ENCODE measurements around the gene SLC9A7. TPM values are rescaled to one million over a fixed set of nuclear protein-coding genes. Genes with fewer than 3 reads are reported as not detected.
A peak's percentile ranks its signal among the peaks of the same experiment; 100 is the strongest.

The SLC9A7 gene
- total and polyA plus RNA-seq, 2 experiments from 2014 or later: 14.1 to 52.9 TPM

- H3K9me2 ChIP-seq (ENCODE audit: insufficient read depth): no peaks in the 10 kb centered on the region
- H3K27me3 ChIP-seq (replicated peaks; ENCODE audit: insufficient read depth): no peaks in the 10 kb centered on the region
- no peak for TF ChIP-seq EZH2 (IDR thresholded peaks at IDR 0.05; ENCODE audit: insufficient read depth, poor library complexity, severe bottlenecking)
- TF ChIP-seq EZH2phosphoT487 (IDR thresholded peaks at IDR 0.05; ENCODE audit: insufficient read depth, low read depth): no peak
- peak; percentile 82 for DNase-seq
- H3K4me3 ChIP-seq: no peak overlapping the region
- peaks cover 35% of the 10 kb centered on the region for H3K4me1 ChIP-seq (ENCODE audit: insufficient read depth)
- H2AFZ ChIP-seq: no peak overlapping the region
- in situ Hi-C loops (cut with MboI): no loop called here
- H3K9ac ChIP-seq: no peak overlapping the region
- 0 out of 2 replicates have a peak overlapping the region, but pooled peaks have one; percentile 12 for H3K27ac ChIP-seq
- H4K20me1 ChIP-seq (ENCODE audit: insufficient read depth): no peaks in the 10 kb centered on the region
- H3K79me2 ChIP-seq (ENCODE audit: insufficient read depth): peaks cover 42% of the 10 kb centered on the region
- WGBS, 2 experiments (ENCODE audit: low coverage in 1 of 2, low lambda C conversion rate in 2 of 2, missing lambda C conversion rate in 2 of 2): 66 to 72% methylated on average over 6 to 7 of the region's 7 CpGs
- H3K4me2 ChIP-seq (ENCODE audit: unreplicated experiment): peak overlapping the region; percentile 31
- no peaks in the 10 kb centered on the region for H3K9me3 ChIP-seq (ENCODE audit: low read depth)
- H3K36me3 ChIP-seq (ENCODE audit: low read depth): no peaks in the 10 kb centered on the region
- H3F3A ChIP-seq (ENCODE audit: insufficient read depth): peaks cover 26% of the 10 kb centered on the region; the same call in 1 of the 2 replicates
Observed at GRCh38 chrX:46589977-46590723, 168.8 kb downstream of the SLC9A7 start.

GRCh38 chrX:46588263-46588662, 170.7 kb downstream of the SLC9A7 start:
- H3K9ac ChIP-seq: no peak overlapping the region
- peak overlapping the region; percentile 38; the same call in 1 of the 2 replicates for H2AFZ ChIP-seq
- TF ChIP-seq EZH2phosphoT487 (IDR thresholded peaks at IDR 0.05; ENCODE audit: insufficient read depth, low read depth) (no peak), EZH2 (IDR thresholded peaks at IDR 0.05; ENCODE audit: insufficient read depth, poor library complexity, severe bottlenecking) (no peak)
- peak; percentile 66 for DNase-seq
- no peaks in the 10 kb centered on the region for H3K9me3 ChIP-seq (ENCODE audit: low read depth)
- H3K9me2 ChIP-seq (ENCODE audit: insufficient read depth): no peaks in the 10 kb centered on the region
- H3K27ac ChIP-seq: peak overlapping the region; percentile 59
- H3K27me3 ChIP-seq (replicated peaks; ENCODE audit: insufficient read depth): no peaks in the 10 kb centered on the region
- peaks cover 38% of the 10 kb centered on the region for H3K79me2 ChIP-seq (ENCODE audit: insufficient read depth)
- peaks cover 43% of the 10 kb centered on the region for H3K4me1 ChIP-seq (ENCODE audit: insufficient read depth)
- H3K4me2 ChIP-seq (ENCODE audit: unreplicated experiment): peak overlapping the region; percentile 65
- WGBS, 2 experiments (ENCODE audit: low coverage in 1 of 2, low lambda C conversion rate in 2 of 2, missing lambda C conversion rate in 2 of 2): 7 to 34% methylated on average over 4 of the region's 4 CpGs
- H3F3A ChIP-seq (ENCODE audit: insufficient read depth): peaks cover 34% of the 10 kb centered on the region
- no peaks in the 10 kb centered on the region for H3K36me3 ChIP-seq (ENCODE audit: low read depth)
- no peaks in the 10 kb centered on the region for H4K20me1 ChIP-seq (ENCODE audit: insufficient read depth)
- H3K4me3 ChIP-seq: peak overlapping the region; percentile 37; the same call in 1 of the 2 replicates
- in situ Hi-C loops (cut with MboI): no loop called here

GRCh38 chrX:46587753-46588171, 171.2 kb downstream of the SLC9A7 start:
- Histone ChIP-seq H3K4me2 (ENCODE audit: unreplicated experiment) (peak overlapping the region; percentile 65), H3K9me2 (ENCODE audit: insufficient read depth) (no peaks in the 10 kb centered on the region), H3K9me3 (ENCODE audit: low read depth) (no peaks in the 10 kb centered on the region), H4K20me1 (ENCODE audit: insufficient read depth) (no peaks in the 10 kb centered on the region), H3K79me2 (ENCODE audit: insufficient read depth) (peaks cover 34% of the 10 kb centered on the region), H3K27ac (peak overlapping the region; percentile 59), H3F3A (ENCODE audit: insufficient read depth) (peaks cover 37% of the 10 kb centered on the region), H2AFZ (peak overlapping the region; percentile 38; the same call in 1 of the 2 replicates), H3K9ac (peak overlapping the region; percentile 21; the same call in 1 of the 2 replicates), H3K27me3 (replicated peaks; ENCODE audit: insufficient read depth) (no peaks in the 10 kb centered on the region), H3K4me1 (ENCODE audit: insufficient read depth) (peaks cover 45% of the 10 kb centered on the region), H3K36me3 (ENCODE audit: low read depth) (no peaks in the 10 kb centered on the region), H3K4me3 (peak overlapping the region; percentile 37; the same call in 1 of the 2 replicates)
- DNase-seq: peak; percentile 4
- 56 to 61% methylated on average over 5 of the region's 5 CpGs for WGBS, 2 experiments (ENCODE audit: low coverage in 1 of 2, low lambda C conversion rate in 2 of 2, missing lambda C conversion rate in 2 of 2)
- in situ Hi-C loops (cut with MboI): no loop called here
- TF ChIP-seq EZH2phosphoT487 (IDR thresholded peaks at IDR 0.05; ENCODE audit: insufficient read depth, low read depth) (no peak), EZH2 (IDR thresholded peaks at IDR 0.05; ENCODE audit: insufficient read depth, poor library complexity, severe bottlenecking) (no peak)

GRCh38 chrX:46587158-46587557, 171.8 kb downstream of the SLC9A7 start:
- Histone ChIP-seq H3K9me2 (ENCODE audit: insufficient read depth) (no peaks in the 10 kb centered on the region), H3K27me3 (replicated peaks; ENCODE audit: insufficient read depth) (no peaks in the 10 kb centered on the region)
- in situ Hi-C loops (cut with MboI): no loop called here

More at GRCh38 chrX:46587158-46587557, 171.8 kb downstream of the SLC9A7 start:
- H3K4me2 ChIP-seq (ENCODE audit: unreplicated experiment): peak overlapping the region; percentile 65
- peak overlapping the region; percentile 59 for H3K27ac ChIP-seq
- H3K4me1 ChIP-seq (ENCODE audit: insufficient read depth): peaks cover 51% of the 10 kb centered on the region
- H3K9ac ChIP-seq: peak overlapping the region; percentile 21; the same call in 1 of the 2 replicates
- no peak overlapping the region for H2AFZ ChIP-seq
- H4K20me1 ChIP-seq (ENCODE audit: insufficient read depth): no peaks in the 10 kb centered on the region
- peak overlapping the region; percentile 22; the same call in 1 of the 2 replicates for H3K4me3 ChIP-seq
- no peaks in the 10 kb centered on the region for H3K9me3 ChIP-seq (ENCODE audit: low read depth)
- WGBS, 2 experiments (ENCODE audit: low coverage in 1 of 2, low lambda C conversion rate in 2 of 2, missing lambda C conversion rate in 2 of 2): 42 to 52% methylated on average over 5 of the region's 5 CpGs
- peak; percentile 76 for DNase-seq
- peaks cover 34% of the 10 kb centered on the region for H3K79me2 ChIP-seq (ENCODE audit: insufficient read depth)
- TF ChIP-seq EZH2phosphoT487 (IDR thresholded peaks at IDR 0.05; ENCODE audit: insufficient read depth, low read depth) (no peak), EZH2 (IDR thresholded peaks at IDR 0.05; ENCODE audit: insufficient read depth, poor library complexity, severe bottlenecking) (no peak)
- H3K36me3 ChIP-seq (ENCODE audit: low read depth): no peaks in the 10 kb centered on the region
- peaks cover 42% of the 10 kb centered on the region for H3F3A ChIP-seq (ENCODE audit: insufficient read depth)
